GM10266 (cell line): ENCODE data around the gene CFAP53.
A peak's percentile ranks its signal among the peaks of the same experiment; 100 is the strongest.

Experiments
- DNase-seq: peaks from one replicate; pipeline ENCODE4 v3.0.0; 2012; ENCODE audit errors: extremely low spot score
- CTCF ChIP-seq: IDR thresholded peaks from 2 replicates; pipeline ENCODE4 v1.5.1; 2012; ENCODE audit warnings: mild to moderate bottlenecking, low read depth; ENCODE audit not compliant: control insufficient read depth, insufficient read depth; ENCODE audit errors: missing control alignments

Gene CFAP53

GRCh38 chr18:50193796-50194630, 72.3 kb downstream of the CFAP53 start:
- TF ChIP-seq CTCF: no peak
- no peak for DNase-seq

DNA sequence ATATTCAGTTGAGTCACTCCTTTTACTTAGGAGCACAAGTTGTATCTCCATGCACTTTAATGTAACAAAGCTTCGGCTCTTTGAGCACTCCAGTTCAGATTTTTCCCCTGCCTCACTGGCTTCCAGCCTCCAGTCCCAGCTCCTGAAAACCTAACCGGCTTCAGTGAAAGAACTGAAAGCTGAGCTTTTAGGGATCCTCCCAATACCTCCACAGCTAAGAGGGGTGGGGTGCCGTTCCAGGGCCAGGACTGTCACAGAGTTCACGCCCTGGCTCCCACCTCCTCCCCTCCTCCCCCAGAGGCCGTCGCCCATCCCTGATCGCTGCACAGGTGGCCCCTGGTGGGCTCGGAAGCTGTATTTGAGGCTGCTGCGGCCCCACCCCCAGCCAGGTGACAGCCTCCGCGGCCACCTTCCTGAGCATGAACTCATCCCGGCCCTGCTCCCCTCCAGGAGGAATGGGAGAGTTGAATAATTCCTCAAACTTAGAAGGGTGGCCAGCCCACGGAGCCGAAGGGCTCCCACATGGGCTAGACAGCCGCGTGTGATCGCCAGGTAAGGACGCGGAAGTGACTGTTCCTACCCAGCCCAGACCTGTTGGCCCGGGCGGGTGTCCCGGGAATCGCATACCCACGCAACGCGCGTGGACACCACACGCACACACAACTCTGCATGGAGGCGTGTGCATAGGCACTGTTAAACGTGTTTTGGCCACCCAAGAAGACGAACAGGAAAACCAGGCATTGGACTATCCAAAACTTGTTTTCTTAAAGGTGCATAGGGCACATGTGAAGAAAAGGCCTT, 73.1 kb downstream of the CFAP53 start:
- no peak for DNase-seq

DNA sequence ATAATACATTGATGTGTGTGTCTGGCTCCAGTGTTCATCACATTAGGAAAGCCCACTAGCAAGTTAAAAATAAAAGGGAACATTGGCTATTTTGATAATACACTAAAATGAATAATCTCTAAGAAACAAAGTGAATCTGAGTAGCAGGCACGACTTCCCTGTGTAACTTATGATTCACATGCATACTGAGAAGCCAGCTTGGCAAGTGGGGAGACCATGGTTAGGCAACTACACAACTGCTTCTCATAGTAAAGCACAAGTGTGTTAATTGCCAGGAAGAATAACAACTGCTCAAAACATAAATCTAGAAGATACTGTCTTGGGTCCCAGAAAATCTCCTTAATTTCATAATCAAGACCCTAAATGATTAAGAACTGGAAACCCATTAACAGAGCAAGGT, 75.4 kb downstream of the CFAP53 start:
- no peak for DNase-seq
- TF ChIP-seq CTCF: no peak

More for the DNA sequence above, 73.1 kb downstream of the CFAP53 start:
- no peak for TF ChIP-seq CTCF

DNA sequence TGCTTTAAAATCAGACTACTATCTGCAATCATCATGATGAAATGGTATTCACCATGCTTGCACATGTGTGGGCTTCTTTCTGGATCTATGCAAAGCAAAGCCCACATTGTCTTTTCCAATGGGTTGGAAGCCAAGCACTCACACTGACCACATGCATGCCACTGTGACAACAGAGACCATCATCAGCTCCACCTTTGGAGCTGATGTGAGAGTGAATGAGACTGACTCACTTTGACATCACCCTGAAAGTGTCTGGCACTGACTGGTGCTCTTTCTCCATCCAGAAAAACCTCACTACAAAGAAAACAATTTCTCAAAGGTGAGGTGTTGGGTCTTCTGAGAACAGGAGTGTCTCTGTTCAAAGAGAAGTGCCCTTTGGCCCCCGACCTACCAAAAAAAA, 76.1 kb downstream of the CFAP53 start:
- no peak for TF ChIP-seq CTCF
- no peak for DNase-seq

DNA sequence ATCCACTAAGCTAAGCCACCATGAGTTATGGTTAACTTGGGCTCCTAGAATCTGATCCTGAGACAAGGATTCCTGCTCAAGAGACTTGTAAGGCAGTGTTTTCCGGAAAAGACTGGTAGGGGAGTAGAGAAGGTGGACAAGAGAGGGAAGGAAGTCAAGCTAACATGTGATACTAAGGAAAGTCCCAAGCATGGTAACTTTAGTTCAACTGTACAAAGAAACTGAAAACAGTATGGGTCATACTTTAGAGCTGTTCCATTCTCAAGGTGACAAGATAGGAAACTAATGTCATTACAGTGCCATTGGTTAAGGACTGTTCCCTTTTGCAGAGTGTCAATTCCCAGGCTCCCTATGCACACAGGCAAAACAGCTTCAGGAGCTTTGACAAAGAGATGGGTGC, 77.1 kb downstream of the CFAP53 start:
- peak; percentile 36 for DNase-seq
- no peak for TF ChIP-seq CTCF

GRCh38 chr18:50188652-50189051, 77.6 kb downstream of the CFAP53 start:
- no peak for TF ChIP-seq CTCF
- no peak for DNase-seq

- no peak for TF ChIP-seq CTCF
Observed at GRCh38 chr18:50187659-50188058, 78.6 kb downstream of the CFAP53 start.

More at GRCh38 chr18:50187659-50188058, 78.6 kb downstream of the CFAP53 start:
- DNase-seq: no peak
